NCI-H146 (cell line): ENCODE measurements around the gene PRRT3.
A peak's percentile ranks its signal among the peaks of the same experiment; 100 is the strongest.
"Not testable (repeated sequence)": the region's sequence is repeated elsewhere in the genome, so short reads cannot be mapped to it uniquely, and the experiment has no call there.

Source experiments
- DNase-seq: peaks from one replicate; lab custom pipeline; 2025; lab: John Stamatoyannopoulos, UW

The PRRT3 gene

DNA sequence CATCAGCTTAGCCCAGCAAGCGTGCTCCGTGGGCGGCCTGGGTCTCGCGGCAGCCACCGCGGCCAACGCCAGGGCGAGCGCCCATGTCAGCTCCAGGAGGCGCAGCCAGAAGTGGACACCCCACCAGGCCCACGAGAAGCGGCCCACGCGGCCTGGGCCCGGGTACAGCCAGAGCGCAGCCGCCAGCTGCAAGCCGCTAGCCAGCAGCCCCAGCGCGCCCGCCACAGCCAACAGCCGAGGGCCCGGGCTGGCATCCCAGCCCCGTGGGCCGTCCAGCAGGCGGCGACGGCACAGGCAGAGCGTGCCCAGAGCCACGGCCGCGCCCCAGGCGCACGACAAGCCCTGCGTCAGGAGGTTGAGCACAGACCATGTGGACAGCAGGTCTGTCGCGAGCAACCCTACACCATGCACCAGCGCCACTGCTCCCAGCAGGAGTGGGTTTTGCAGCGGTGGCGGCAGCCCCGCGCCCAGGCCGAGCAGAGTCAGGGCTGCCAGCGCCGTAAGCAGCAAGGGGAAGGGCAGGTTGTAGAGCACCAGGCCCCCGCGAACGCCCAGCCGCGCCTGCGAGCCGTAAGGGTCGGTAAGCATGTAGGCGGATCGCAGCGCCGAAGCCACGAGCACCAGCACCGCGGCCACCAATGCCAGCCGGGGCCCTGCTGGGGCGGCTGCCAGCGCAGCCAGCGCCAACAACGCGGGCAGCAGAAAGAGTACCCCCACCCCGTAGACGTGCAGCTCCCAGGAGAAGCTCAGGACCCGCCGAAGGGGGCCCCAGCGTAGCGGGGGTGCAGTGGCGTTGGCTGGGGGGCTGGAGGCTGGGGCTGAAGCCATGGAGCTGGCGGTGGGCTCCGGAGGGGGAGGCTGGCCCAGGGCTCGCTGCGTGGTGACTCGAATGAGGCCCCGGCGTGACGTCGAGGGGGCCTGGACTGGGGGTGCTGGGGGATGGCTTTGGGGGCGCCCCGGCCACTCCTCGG lies 4.9 kb downstream of the PRRT3 start:
- DNase-seq: peak; percentile 36

DNA sequence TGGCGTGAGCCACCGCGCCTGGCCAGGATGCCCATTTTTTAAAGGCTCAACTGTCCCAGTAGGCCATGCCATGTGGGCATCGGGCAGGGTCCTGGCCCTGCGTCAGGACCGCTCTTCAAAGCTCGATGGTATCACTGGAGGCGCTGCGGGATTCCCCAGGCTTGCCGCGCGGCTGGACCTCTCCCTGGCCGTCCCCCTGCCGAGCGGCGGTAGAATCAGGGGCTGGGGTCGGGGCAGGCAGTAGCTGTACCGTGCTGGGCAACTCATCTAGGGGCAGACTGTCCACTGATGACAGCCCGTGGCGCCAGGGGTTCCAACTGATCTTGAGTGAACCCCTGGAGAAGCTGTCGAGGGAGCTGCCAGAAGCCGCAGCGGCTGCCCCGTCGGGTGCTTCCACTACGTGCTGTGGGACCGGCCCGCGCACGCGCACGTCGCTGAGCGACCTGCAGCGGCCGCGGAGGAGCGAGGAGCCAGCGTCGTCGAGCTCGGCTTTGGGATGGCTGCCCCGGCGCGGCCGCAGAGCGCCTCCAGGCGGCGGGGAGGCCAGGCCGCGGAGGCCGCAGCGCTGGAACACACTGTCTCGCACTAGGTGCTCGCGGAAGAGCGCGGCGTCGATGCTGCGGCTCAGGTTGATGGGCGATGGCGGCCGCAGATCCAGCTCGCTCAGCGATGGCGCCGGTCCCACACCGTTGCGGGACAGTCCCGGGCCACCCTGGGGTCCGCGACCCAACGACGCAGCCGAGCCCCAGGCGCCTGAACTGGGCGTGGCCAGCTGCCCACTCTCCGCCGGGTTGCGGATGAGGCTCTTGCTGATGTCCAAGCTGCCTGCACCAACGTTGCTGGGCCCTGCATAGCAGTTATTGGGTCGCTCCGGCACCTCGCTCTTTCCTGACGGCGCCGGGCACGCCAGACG lies 5.8 kb downstream of the PRRT3 start:
- DNase-seq: peak; percentile 82

DNA sequence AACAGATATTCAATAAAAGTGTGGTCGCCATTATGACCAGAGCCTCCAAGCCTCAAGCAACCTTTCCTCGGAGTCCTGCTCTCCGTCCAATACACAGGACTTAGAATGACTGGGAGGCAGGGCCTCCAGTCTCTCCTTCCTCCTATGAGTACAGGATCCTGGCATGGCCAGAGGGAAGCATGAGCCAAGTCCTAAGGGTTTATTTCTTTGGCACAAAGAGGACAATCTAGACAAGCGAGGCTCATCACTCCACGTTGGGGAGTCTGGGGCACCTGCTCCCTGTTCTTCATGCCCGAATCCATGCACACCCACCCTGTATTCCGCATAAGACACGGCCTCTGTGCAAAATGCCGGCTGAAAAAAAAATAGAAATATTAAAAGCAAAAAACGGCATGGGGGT lies 6.8 kb downstream of the PRRT3 start:
- no peak for DNase-seq

DNA sequence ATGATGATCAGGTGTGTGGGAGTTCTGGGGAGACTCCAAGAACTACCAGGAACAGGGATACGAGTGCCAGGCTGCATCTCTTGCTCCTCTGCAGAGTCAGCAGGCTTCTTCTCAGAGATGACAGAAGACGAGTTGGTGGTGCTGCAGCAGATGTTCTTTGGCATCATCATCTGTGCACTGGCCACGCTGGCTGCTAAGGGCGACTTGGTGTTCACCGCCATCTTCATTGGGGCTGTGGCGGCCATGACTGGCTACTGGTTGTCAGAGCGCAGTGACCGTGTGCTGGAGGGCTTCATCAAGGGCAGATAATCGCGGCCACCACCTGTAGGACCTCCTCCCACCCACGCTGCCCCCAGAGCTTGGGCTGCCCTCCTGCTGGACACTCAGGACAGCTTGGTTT lies 7.9 kb downstream of the PRRT3 start:
- no peak for DNase-seq

DNA sequence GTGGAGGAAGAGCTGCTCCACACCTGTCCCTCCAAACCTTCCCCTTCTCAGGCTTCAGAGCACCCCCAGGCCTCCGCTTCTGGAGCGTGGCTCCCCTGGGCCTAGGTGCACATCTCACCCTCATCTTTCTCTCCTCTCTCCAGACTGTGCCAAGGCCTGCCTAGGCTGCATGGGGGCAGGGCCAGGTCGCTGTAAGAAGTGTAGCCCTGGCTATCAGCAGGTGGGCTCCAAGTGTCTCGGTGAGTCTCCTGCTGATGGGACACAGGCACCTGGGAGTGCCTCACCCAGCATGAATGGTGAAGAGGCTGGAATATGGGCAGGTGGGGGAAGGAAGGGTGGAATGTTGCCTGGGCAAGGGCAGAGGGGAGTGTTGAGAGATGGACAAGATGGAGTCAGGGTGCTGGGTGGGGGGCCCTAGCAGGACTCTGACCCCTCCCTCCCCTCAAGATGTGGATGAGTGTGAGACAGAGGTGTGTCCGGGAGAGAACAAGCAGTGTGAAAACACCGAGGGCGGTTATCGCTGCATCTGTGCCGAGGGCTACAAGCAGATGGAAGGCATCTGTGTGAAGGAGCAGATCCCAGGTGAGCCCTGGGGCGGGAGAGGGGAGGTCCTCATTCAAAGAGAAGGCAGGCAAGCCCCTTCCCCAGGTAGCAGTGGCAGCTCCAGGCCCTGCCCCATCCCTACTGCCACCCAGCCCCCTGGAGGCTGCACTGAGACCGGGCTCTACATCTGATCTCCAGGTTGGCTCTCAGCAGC lies 9.1 kb downstream of the PRRT3 start:
- DNase-seq: no peak

DNA sequence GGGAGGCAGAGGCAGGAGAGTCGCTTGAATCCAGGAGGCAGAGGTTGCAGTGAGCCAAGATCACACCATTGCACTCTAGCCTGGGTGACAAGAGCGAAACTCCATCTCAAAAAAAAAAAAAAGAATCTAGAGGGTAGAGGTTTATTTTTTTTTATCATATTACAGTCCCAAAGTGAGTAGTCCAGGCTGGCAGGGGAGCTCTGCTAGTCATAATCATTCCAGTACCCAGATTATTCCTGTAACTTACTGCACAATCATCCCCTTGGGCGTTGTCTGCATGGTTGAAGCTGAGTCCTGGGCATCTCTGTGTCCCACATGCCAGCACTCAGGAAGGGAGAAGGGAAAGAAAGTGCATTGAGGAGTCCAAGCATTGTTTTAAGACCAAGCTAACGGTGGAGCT lies 10.0 kb downstream of the PRRT3 start:
- no peak for DNase-seq

DNA sequence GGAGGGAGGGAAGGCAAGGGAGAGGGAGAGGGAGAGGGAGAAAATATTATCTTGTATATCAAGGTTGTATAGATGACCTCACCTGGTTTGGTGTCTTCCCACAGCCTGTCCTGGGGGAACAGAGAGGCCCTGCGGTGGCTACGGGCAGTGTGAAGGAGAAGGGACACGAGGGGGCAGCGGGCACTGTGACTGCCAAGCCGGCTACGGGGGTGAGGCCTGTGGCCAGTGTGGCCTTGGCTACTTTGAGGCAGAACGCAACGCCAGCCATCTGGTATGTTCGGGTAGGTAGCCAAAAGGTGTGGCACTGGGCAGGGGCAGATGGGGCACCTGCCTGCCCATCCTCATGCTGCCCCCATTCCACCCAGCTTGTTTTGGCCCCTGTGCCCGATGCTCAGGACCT lies 11.5 kb downstream of the PRRT3 start:
- no peak for DNase-seq

DNA sequence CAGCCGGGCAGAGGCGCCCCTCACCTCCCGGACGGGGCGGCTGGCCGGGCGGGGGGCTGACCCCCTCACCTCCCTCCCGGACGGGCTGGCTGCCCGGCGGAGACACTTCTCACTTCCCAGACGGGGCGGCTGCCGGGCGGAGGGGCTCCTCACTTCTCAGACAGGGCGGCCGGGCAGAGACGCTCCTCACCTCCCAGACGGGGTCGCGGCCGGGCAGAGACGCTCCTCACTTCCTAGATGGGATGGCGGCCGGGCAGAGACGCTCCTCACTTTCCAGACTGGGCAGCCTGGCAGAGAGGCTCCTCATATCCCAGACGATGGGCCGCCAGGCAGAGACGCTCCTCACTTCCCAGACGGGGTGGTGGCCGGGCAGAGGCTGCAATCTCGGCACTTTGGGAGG lies 12.3 kb downstream of the PRRT3 start:
- not testable (repeated sequence) for DNase-seq

DNA sequence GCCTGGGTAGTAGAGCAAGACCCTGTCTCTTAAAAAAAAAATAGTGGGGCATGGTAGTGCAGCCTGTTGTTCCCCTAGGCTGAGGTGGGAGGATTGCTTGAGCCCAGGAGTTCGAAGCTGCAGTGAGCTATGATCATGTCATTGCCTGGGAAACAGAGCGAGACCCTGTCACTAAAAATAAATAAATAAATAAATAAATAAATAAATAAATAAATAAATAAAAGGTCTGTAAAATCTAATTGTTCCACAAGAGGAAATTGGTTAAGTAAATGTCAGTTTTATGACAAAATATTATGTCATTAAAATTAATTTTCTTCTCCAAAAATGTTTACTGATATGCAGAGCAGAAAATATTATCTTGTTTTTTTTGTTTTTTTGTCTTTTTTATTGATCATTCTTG lies 13.2 kb downstream of the PRRT3 start:
- DNase-seq: no peak

DNA sequence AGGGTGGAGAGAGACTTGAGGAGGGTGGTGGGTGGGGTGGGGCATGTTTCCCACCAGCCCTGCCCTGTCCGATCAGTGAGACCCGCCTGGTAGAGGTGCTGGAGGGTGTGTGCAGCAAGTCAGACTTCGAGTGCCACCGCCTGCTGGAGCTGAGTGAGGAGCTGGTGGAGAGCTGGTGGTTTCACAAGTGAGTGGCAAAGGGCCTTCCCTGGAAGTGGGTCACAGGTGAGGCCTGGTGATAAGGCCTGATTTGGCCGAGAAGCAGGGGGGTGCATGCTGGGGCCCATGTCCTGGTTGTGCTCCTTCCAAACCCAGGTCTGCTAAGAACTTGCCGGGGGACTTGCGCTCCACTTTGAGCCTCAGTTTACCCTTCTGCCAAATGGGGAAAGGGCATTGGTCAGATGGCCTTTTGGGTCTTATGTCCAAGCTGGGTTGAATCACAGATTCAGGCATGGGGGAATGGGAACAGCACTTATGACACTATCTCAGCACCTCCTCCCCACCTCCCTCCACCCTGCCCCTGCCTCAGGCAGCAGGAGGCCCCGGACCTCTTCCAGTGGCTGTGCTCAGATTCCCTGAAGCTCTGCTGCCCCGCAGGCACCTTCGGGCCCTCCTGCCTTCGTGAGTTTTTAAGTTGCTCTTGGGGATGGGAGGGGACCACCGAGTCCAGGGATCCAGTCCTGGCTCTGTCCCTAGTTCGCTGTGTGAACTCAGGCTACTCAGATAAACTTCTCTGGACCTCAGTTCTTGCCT lies 14.5 kb downstream of the PRRT3 start:
- no peak for DNase-seq

DNA sequence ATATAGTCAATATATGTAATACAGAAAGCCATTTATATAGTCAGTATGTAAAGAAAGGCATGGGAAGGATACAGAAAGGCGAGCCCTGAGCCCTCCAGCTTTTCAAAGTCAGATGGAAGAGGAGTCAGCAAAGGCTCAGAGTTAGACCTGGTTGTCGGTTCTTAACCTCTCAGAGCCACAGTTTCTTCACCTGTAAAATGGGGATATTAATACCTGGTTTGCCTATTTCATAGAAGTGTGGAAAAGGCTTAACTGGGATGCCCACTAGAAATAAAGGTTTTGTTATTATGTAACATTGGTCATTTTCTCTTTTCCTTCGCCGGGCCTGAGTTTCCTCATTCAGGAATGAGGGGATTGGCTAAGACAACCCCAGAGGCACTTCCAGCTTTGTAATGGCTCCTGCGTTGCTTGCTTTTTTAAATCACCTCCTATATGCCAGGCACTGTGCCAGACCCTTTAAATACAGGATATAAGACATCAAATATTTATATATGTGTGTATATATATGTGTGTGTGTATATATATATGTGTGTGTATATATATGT lies 16.2 kb downstream of the PRRT3 start:
- no peak for DNase-seq

DNA sequence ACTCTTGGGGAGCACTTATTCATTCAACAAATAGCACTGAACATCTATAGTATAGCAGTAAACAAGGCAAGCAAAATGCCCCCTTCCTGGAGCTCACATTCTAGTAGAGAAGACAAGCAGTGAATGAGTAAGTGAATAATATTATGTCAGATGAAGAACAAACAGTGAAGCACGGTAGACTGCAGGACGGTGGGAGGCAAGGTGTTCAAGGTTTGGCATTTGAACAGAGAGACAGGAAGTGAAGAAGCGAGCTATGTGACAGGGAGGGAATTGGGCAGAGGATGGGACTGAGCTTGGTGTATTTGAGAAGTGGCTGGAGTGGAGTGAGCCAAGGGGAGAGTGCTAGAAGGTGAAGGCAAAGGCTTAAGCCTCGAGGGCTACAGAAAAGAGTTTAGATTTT lies 17.2 kb downstream of the PRRT3 start:
- no peak for DNase-seq

DNA sequence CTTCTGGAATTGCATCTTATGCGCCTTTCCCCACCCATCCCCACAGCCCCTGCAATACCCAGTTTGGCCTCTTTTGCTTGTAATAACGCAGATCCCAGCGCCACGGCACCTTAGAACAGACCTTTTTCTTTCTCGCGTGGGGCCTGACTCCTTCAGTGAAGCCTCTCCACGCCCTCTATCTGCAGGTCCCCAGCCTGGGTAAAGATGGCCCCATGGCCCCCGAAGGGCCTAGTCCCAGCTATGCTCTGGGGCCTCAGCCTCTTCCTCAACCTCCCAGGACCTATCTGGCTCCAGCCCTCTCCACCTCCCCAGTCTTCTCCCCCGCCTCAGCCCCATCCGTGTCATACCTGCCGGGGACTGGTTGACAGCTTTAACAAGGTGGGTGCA lies 18.0 kb downstream of the PRRT3 start:
- peak; percentile 39 for DNase-seq

DNA sequence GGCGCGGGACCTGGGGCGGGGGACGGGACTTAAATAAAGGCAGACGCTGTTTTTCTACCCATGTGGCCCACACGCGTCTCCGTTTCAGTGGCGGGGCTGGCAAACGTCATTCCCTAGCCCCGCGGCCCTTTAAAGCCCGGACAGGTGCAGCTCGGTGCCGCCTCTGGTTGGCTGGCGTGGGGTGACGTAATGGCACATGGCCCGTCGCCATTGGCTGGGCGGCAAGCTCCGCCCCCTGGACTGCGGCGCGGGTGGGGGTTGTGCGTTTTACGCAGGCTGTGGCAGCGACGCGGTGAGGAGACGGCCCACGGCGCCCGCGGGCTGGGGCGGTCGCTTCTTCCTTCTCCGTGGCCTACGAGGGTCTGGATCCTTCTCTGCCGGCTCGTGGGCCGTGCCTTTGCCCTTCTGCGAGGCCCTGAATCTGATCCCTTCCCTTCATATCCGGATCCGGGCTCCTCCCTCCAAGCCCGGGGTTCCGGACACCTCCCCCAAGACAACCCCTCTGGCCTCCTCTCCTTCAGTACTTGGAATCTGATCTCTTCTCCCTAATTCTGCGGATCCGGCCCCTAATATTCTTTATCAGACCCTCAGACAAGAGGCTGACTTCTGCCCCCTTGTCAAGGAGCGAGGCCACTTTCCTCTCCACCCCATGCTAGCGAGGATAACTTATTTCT lies 18.5 kb downstream of the PRRT3 start, which contains the start of gene CRELD1:
CRELD1 (plus strand) TSS at position 274 of the 674 bp plus-strand sequence. CDS start 605 bp downstream, outside the sequence.
- DNase-seq: peak; percentile 94

DNA sequence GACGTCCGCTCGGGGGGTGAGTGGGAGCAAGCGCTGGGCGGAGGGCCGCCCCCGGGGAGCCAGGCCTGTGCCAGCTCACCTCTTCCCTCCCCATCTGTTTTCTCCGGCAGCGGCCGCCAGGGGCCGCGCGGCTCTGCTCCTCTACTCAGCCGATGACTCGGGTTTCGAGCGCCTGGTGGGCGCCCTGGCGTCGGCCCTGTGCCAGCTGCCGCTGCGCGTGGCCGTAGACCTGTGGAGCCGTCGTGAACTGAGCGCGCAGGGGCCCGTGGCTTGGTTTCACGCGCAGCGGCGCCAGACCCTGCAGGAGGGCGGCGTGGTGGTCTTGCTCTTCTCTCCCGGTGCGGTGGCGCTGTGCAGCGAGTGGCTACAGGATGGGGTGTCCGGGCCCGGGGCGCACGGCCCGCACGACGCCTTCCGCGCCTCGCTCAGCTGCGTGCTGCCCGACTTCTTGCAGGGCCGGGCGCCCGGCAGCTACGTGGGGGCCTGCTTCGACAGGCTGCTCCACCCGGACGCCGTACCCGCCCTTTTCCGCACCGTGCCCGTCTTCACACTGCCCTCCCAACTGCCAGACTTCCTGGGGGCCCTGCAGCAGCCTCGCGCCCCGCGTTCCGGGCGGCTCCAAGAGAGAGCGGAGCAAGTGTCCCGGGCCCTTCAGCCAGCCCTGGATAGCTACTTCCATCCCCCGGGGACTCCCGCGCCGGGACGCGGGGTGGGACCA lies 19.2 kb downstream of the PRRT3 start:
- DNase-seq: peak; percentile 69

DNA sequence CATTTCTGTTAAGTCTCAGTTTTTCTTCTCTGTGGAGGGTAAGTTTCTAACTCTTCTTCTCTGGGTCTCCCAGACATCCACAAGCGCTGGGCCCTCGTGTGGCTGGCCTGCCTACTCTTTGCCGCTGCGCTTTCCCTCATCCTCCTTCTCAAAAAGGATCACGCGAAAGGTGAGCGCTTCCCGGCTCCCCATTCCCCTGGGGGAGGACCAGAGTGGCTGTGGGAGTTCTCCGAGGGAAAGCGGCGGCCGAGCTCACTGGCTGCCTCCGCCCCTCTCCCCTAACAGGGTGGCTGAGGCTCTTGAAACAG lies 19.7 kb downstream of the PRRT3 start:
- no peak for DNase-seq

DNA sequence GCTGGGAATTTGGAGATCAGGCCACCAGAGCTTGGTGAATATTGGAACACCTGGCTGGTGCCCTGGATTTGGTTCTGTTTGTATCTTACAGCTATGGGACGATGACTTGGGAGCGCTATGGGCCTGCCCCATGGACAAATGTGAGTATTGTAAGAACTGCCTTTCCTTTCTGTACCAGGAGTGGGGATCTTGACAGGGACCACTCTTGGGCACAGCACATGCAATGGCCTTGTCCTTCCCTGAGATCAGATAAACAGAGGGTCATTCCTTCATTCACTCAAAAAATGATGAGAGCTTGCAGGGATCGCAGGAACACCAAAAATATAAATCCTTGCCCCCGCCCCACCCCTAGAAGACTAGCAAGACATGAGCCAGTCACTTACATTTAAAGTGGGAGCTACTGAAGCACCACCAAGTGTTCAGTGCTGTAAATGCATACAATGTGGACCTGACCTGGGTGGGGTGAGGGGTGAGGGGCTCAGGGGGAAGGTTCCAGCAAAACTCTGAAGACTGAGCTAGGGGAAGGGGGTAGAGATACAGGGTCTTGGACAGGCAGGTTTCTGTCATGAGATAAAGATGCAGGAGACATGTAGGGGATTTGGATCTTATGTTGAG lies 21.3 kb downstream of the PRRT3 start:
- no peak for DNase-seq

DNA sequence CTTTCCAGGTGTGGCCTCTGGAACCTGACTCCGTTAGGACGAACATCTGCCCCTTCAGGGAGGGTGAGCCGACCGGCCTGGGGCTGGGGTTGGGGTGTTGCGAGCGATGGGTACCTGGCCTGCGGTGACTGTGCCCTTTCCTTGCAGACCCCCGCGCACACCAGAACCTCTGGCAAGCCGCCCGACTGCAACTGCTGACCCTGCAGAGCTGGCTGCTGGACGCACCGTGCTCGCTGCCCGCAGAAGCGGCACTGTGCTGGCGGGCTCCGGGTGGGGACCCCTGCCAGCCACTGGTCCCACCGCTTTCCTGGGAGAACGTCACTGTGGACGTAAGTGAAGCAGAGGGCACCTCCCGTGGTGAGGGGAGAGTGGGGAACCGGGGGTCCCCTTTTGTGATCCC lies 24.1 kb downstream of the PRRT3 start:
- DNase-seq: no peak

DNA sequence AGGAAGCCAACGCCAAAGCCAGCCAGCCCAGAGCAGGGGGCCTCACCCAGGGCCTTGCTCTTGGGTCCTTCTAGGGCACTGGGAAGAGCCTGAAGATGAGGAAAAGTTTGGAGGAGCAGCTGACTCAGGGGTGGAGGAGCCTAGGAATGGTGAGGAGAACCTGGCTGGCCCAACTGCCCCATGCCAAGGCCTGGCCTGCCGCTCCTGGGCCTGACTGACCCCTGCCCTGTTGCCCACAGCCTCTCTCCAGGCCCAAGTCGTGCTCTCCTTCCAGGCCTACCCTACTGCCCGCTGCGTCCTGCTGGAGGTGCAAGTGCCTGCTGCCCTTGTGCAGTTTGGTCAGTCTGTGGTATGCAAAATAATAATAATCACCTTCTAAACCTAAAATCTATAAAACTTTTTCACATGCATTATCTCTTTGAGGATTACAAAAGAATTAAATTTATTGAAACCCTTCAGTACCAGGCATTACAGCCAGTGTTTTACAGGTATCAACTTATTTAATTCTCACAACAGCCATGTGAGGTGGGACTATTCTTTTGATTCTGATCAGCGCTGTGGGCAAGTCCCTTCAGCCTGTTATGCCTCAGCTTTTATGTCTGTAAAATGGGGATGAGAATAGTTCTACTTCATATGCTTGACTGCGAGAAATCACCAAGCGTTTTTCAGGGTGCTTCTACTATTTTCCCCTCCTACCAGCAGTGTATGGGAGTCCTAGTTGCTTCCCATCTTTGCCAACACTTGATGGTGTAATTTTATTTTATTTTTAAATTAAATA lies 33.8 kb downstream of the PRRT3 start:
- DNase-seq: no peak
